ENCODE data around the gene RGPD8. TPM values are rescaled to one million over a fixed set of nuclear protein-coding genes. Genes with fewer than 3 reads are reported as not detected.

The RGPD8 gene
- total RNA-seq (2022; extraction: Qiagen RNA extraction; ENCODE audit: low read depth) = 3.4 to 4.9 TPM (median 4.1 TPM) in 5 replicates

GRCh38 chr2:112433480-112433879 lies at the start of gene RGPD8:
TSS of gene RGPD8 (minus strand) at chr2:112433645. CDS start at chr2:112433453, 192 bp downstream.

DNA sequence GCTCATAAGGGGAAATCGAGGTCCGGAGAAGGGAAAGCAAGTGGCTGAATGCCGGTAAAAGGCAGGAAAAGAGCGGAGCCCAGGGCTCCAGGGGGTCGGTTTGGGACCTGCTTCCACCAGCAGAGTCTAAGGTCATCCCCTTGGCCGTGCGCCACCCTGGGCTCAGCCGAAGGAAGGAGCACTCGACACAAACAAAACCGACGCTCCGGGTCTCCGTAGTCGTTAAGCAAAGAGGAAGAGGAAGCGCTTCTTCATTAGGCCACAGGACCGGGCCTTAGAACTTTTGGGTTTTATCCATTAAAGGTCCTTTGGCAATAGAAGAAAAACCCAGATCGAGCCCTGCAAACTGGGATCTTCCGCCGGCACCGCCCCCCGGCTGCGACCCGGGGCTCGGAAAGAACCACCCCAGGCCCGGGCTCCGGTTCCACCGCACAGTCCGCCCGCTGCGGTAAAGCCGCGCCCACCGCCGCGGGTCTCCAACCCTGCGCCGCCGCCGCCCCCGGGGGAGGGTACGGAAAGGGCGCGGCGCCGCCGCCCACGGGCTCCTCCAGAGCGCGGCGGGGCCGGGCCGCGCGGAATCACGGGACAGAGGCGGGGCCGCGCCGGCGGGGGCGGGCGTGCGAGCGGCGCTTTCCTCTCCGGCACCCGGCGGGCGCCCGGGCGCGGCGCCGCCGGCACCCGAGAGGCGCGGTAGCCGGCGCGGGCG lies 48.2 kb upstream of the RGPD8 start, which contains the start of gene TTL:
Gene TTL, plus strand, starts transcription at position 629 of the 706 bp plus-strand sequence. CDS start 189 bp downstream, outside the sequence.

Other genes with a start within 250 kb of the RGPD8 start
- 15.1 to 18.5 TPM (median 15.9 TPM) in 5 replicates for gene ZC3H8, start 178.6 kb downstream of the RGPD8 start, total RNA-seq (2022; extraction: Qiagen RNA extraction; ENCODE audit: low read depth)
- gene ZC3H6, start 158.0 kb downstream of the RGPD8 start, total RNA-seq (2022; extraction: Qiagen RNA extraction; ENCODE audit: low read depth) = 0.34 to 0.53 TPM (median 0.52 TPM) in 5 replicates
- 39.3 to 49.6 TPM (median 42.6 TPM) in 5 replicates for gene TTL, start 48.5 kb upstream of the RGPD8 start, total RNA-seq (2022; extraction: Qiagen RNA extraction; ENCODE audit: low read depth)
- gene POLR1B, start 108.8 kb upstream of the RGPD8 start, total RNA-seq (2022; extraction: Qiagen RNA extraction; ENCODE audit: low read depth) = 24.7 to 31.9 TPM (median 28.8 TPM) in 5 replicates
- gene CHCHD5, start 151.0 kb upstream of the RGPD8 start, total RNA-seq (2022; extraction: Qiagen RNA extraction; ENCODE audit: low read depth) = 57.0 to 86.0 TPM (median 59.5 TPM) in 5 replicates
- 128 to 148 TPM (median 141 TPM) in 5 replicates for gene SLC20A1, start 212.3 kb upstream of the RGPD8 start, total RNA-seq (2022; extraction: Qiagen RNA extraction; ENCODE audit: low read depth)

Measured in A549 treated with DMSO at 1 μM for 4 hours (cell line).